Fibroblast of villous mesenchyme (primary cell): ENCODE measurements around the gene MIF4GD. TPM values are rescaled to one million over a fixed set of nuclear protein-coding genes. Genes with fewer than 3 reads are reported as not detected.
"Not testable (repeated sequence)": the region's sequence is repeated elsewhere in the genome, so short reads cannot be mapped to it uniquely, and the experiment has no call there.

ENCODE experiments used
- DNase-seq: peaks from one replicate; pipeline ENCODE4 v3.0.0-alpha.2; 2010; ENCODE audit warnings: low read depth
- H3K4me3 ChIP-seq: 2 replicates; pipeline ENCODE4 v1.5.1; 2011; ENCODE audit warnings: low read depth, mild to moderate bottlenecking, low read length
- total RNA-seq: library from RNA; depleted of rRNA; stranded (reverse); fragments of >200 nt; gene quantifications from 2 replicates; pipeline ENCODE4 v1.2.3, GENCODE V29; 2012
- TF ChIP-seq, protein P1 (sequence below): IDR thresholded peaks from 2 replicates; pipeline ENCODE4 v1.5.1; 2012; ENCODE audit warnings: low read depth, mild to moderate bottlenecking, low read length; ENCODE audit not compliant: insufficient read depth

The MIF4GD gene
- total RNA-seq, 1 donor: 6.0 TPM

DNA sequence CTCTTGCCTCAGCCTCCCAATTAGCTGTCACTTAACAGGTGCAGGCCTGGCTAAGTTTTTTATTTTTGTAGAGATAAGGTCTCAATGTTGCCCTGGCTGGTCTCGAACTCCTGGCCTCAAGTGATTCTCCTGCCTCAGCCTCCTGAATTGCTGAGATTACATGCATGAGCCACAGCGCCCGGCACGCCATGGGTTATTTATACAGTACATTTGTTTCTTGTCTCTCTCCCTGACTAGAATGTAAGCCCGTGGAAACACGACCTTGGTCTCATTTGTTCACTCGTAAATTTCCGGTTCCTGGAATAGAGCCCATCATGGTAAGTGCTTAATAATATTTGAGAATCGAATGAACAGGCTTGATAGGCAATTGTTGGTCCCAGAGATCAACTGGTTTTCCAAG lies 16.2 kb upstream of the MIF4GD start:
- no peak for DNase-seq

DNA sequence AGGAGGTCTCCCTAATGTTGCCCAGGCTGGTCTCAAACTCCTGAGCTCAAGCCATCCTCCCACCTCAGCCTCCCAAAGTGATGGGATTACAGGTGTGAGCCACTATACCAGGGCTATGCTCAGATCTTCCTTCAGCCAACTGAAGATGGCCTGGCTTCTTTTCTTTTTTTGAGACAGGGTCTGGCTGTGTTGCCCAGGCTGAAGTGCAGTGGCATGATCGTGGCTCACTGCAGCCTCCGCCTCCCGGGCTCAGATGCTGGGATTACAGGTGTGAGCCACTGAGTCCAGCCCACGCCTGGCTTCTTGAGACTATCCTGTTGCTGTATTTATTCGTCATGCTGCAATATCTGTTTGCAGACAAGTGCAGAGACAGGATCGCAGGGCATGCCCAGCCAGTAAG lies 14.1 kb upstream of the MIF4GD start:
- TF ChIP-seq, protein P1, sequence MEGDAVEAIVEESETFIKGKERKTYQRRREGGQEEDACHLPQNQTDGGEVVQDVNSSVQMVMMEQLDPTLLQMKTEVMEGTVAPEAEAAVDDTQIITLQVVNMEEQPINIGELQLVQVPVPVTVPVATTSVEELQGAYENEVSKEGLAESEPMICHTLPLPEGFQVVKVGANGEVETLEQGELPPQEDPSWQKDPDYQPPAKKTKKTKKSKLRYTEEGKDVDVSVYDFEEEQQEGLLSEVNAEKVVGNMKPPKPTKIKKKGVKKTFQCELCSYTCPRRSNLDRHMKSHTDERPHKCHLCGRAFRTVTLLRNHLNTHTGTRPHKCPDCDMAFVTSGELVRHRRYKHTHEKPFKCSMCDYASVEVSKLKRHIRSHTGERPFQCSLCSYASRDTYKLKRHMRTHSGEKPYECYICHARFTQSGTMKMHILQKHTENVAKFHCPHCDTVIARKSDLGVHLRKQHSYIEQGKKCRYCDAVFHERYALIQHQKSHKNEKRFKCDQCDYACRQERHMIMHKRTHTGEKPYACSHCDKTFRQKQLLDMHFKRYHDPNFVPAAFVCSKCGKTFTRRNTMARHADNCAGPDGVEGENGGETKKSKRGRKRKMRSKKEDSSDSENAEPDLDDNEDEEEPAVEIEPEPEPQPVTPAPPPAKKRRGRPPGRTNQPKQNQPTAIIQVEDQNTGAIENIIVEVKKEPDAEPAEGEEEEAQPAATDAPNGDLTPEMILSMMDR: no peak
- no peak overlapping the region for H3K4me3 ChIP-seq
- no peak for DNase-seq

More for the DNA sequence above, 16.2 kb upstream of the MIF4GD start:
- TF ChIP-seq, protein P1: no peak
- H3K4me3 ChIP-seq: no peak overlapping the region

DNA sequence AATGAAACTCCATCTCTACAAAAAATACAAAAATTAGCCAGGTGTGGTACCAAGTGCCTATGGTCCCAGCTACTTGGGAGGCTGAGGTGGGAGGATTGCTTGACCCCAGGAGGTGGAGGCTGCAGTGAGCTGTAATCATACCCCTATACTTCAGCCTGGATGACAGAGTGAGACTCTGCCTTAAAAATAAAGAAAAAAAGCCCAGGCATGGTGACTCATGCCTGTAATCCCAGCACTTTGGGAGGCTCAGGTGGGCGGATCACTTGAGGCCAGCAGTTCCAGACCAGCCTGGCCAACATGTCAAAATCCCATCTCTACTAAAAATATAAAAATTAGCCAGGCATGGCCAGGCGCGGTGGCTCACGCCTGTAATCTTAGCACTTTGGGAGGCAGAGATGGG lies 9.2 kb upstream of the MIF4GD start:
- not testable (repeated sequence) for H3K4me3 ChIP-seq, DNase-seq

DNA sequence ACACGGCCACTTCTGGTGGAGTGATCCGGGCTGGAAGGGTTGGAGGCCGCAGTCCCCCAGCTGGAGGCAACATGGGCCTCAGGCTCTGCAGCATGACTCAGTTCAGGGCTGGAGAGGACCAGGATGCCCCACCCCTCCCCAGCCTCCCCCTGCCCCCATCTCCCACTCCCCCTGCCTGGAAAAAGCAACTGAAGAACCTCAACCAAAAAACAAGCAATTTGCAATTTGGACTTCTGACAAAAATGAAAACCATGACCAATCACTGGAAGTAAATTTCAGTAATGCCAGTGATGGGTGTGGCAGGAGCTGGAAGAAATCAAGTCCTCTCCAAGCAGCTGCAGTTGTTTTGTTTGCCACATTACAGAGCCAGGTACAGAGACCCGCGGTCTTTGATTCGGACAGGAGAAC lies 6.6 kb upstream of the MIF4GD start:
- TF ChIP-seq, protein P1: no peak
- H3K4me3 ChIP-seq: no peak overlapping the region
- peak; percentile 57 for DNase-seq

DNA sequence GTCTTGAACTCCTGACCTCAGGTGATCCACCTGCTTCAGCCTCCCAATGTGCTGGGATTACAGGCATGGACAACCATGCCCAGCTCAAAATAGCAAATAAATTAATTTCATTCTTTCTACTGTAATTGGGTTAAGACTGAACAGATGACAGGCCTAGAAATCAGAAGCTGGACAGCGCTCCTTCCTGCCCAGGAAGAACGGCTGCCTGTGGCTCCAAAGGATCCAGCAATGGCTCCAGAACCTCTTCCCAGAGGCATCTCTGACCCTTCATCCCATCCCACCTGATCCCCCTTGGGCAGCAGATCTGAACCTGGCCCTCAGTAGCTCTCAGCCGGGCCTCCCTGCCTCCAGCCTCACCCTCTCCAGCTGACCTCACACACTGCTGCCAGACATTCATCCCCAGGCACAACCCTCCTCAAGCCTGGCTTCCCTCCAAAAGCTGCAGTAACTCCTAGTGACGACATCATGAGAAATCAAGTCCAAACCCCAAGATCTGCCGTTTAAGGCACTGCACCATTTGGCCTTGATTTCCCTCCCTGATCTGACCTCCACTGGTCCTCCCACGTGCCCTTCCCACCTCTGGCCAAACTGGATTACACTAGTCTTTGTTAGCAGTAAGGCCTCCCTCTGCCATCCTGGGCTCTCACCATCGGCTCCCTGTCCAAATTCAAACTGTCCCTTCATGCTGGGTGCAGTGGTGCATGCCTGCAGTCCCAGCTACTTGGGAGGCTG lies 3.1 kb upstream of the MIF4GD start:
- H3K4me3 ChIP-seq: no peak overlapping the region
- TF ChIP-seq, protein P1: no peak
- DNase-seq: peak; percentile 53

DNA sequence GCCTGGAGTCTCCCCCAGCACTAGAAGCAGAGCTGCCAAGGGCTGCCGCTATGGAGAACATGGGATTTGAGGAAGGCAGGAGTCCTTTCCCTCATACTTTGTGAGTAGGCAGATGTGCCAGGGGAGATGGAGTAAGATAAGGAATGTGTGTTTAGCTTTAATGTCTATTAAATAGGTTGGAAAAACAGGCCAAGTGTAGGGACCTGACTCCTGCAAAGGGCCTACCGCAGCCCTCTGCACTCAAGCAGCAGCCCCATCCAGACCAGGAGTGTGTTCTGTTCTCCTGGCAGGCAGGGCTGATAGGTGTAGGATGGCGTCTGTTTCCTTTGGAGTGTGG lies 1.8 kb upstream of the MIF4GD start:
- no peak overlapping the region for H3K4me3 ChIP-seq
- no peak for DNase-seq
- TF ChIP-seq, protein P1: no peak

DNA sequence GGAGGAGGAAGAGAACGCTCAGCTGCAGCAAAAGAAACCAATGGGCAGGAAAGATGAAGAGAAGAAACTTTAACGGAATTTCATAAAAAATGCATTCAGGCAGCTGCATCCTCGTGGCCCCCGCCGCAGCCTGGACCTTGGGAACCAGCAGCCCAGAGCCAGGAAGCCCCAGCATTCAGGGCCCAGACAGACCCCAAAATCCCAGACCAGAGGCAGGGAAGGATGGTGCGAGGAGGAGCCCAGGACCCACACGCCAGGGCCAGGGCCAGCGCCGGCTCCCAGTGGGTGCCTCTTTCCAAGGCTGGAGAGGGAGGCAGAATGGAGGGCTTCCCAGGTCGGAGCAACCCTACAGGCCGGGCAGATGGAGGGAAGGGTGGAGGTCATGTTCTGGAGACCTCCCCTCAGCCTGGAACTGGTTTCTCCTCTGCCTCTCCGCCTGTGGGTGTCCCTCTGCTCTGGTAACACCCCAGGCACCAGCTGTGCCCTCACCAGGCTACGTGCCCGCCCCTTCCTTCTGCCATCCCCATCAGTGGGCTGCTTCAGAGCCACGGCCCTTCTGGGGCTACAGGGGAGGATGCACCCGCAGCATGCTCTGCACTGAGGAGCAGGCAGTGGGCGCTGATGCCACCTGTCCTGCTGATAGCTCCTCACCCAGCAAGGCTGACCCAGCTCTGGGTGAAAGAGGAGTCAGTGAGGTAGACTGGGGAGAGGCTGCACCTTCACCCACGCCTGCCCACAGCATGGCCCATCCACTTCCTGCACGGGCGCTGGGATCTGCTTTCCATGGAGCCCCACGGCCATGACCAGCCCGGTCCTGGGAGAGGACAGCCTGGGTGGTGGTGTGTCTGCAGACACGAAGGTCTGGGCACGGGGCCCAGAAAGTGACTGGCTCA lies 1.2 kb upstream of the MIF4GD start:
- TF ChIP-seq, protein P1: no peak
- peak overlapping the region; percentile 77 for H3K4me3 ChIP-seq
- DNase-seq: no peak
